Activated CD4-positive, CD25-positive, alpha-beta regulatory T cell treated with anti-CD3 and anti-CD28 coated beads, Interleukin-2, amount 50 U/mL, for 24 hours (primary cell): ENCODE data around the gene HTR2A.

Experiments
- ATAC-seq, 2 donors: fragments of 150-1000 bp; cut with Tn5 transposase; one replicate each; pipeline ENCODE4 v1.10.0; 2021; ENCODE audit warnings: mild to moderate bottlenecking in 1 of 2, moderate library complexity in 1 of 2

The HTR2A gene

DNA sequence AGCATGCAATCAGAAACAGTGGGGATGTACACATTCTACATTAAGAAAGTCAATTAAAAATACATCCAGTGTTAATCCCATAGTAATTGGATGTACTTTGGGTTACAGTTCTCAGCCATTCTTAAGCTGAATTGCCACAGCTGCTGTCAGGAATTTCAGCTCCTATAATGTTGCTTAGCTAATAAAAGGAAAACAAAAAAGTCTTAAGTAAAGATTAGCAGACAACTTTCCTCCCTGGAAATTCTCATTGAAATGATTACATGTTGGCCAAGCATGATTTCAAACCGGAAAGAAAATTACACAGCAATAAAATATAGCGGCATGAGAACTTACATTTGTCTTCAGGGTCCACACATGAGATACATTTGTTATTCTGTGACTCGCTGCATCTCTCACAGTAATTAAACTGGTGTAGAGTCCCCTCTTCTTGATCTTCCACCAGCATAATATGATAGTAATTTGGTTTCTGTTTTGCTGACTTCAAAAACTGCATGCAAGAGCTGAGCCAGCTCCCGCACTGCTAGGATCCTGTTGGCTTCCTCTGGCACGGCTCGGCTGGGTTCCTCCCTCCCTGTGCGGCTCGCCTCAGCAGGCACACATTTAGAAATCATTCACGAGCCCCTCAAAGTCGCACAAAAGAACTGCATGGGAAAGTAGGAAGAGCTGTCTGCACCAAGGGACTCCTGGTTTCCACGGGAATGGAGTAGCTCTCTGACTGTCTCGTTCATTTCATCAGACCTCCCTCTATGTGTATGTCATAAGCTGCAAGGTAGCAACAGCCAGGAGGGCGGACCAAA is at the start of gene HTR2A:
Gene HTR2A, minus strand, starts transcription at position 713 of the 797 bp plus-strand sequence. CDS start 1,147 bp downstream, outside the sequence.
- peak in 1 of 2 donors; percentile 7 for ATAC-seq

DNA sequence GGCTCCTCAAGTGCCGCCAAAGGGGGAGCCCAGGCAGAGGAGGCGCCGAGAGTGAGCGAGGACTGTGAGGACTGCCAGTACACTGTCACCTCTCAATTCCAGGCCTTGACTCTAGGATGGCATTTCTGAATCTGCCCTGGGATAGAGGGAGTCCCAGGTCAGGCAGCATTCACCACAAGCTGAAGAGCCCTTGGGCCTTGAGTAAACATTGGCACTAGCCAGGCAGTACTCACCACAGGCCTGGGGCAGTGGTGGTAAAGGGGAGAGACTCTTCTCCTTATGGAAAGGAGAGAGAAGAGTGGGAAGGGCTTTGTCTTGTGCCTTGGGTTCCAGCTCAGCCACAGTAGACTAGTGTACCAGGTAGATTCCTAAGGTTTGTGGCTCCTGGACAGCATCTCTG is 39.7 kb upstream of the HTR2A start:
- no peak for ATAC-seq

DNA sequence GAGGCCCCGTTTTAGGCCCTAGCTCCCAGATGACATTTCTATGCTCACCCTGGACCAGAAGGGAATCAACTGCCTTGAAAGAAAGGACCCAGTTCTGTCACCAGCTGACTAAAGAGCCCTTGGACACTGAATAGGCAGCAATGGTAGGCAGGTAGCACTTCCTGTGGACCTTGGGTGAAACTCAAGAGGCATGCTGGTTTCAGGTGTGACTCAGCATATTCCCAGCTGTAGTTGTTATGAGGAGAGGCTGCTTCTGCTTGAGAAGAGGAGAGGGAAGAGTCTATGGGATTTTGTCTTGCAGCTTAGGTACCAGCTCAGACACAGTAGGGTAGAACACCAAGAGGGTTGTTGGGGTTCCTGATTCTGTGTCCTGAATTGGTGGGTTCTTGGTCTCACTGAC is 37.9 kb upstream of the HTR2A start:
- no peak for ATAC-seq

DNA sequence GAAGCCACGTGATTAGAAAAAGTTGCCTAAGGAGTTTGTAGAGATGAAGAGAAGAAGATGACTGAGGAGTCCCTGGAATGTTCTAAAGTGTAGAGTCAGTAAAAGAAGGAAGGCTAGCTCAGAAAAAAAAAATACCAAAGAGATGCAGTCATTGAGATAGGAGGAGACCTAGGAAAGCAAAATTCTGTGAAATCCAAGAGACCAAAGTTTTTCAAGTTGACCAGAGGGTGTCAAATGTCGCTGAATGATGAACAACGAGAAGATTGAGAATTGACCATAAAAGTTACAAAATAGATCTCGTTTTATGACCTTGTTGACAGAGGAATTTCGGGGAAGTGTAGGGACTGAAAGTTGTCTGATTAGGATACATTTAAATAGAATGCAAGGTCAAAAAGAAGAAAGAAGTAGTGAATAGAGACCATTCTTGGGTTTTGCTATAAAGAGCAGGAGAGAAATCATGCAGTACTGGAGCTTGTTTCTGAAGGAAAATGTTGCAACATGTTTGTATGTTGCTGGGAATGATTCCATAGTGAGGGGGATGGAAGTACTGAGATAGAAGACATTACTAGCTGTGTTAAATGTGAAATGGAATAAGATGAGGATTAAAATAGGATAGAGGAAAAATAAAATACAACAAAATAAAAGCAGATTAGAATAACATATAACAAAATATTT is 30.2 kb upstream of the HTR2A start:
- ATAC-seq = no peak

DNA sequence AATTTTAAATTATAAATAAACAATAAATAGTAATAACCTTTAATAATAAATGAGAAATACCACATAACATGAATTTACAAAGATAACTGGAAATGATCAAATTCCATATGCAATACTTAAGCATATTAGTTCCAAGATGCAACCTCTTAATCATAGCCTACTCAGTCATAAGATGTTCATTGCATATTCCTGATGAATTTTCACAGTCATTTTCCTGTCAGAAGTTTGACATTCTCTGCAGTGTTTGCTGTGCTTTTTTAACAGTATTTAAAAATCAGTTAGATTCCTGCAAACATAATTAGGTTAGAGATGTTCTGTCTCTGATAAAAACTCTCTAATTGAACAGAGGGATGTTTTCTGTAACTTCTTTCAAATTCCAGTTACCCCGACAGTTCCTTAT is 28.6 kb upstream of the HTR2A start:
- no peak for ATAC-seq

- ATAC-seq = no peak
These were observed 17.5 kb upstream of the HTR2A start for GRCh38 chr13:46914341-46914740.

- no peak for ATAC-seq
These were observed 16.9 kb upstream of the HTR2A start for GRCh38 chr13:46913757-46914156.

GRCh38 chr13:46909042-46909441 is 12.2 kb upstream of the HTR2A start:
- no peak for ATAC-seq

DNA sequence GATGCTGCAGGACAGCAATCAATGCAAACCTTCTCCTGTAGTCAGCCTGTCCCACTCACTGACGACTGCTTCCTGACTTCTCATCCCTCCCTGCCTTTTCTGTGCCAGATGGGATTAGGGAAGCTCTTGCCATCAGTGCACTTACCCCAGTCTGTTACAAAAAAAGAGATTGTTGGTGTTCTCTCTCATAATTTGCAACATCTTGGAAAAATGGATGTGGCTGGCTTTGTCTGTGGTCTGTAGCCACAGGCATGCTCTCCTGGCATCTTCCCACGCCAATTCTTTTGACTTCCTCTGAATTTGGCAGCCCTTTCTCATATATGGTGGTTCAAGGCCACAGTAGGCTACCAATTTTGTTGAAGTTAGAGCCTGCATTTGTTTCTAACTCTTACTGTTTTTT is 11.6 kb upstream of the HTR2A start:
- ATAC-seq = no peak

DNA sequence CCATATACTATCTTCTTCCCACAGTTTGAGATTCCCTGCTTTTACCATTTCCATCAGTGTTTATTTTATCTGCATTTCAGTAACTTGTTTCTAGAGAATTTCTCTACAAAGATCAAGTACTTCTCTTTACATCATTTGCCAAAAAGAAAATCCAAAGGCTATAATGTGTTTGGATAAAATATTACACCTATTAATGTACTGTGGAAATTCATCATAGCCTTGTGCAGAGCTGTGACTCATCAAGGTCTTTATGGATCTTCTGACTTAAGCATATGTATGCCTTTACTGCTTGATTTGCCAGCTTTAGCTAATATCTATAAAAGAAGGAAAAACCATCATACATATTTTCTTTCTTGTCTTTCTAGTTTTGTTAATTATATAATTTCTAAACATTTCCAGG is 9.6 kb upstream of the HTR2A start:
- no peak for ATAC-seq

- no peak for ATAC-seq
These were observed 8.4 kb upstream of the HTR2A start for GRCh38 chr13:46905249-46905648.

DNA sequence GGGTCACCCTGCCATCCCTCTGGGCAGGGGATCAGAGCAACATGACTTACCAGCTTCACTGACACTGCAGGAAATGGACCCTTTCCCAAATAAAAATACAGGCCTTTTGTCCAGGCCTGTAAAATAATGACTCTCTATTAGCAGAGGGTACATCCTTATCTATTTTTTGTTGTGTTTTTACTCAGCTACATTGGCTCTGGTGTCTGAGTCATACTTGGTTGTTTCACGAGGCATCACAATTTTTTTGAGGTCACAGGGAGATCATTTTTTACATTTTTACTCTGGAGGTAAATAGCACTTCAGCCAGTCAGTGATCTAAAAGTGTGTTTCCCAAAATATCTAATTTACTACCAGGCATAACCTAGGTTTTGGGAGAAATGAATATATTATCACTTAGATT is 6.9 kb upstream of the HTR2A start:
- no peak for ATAC-seq

DNA sequence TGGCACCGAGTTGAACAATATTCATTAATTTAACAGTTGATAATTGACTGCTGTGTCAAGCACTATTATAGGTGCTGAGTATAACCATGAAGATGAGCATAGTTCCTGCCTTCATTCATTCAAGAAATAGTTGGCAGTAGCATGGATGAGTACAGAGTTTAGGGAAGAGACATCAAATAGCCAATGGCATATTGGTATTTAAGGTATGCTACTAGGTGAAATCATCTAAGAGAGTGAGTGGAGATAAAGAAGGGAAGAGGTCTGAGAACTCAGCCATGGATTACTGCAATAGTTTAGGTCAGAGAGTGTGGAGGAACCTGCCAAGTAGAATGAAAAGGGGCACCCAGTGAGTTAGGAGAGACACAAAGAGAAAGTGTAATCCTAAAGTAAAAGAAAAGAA is 4.9 kb upstream of the HTR2A start:
- no peak for ATAC-seq

GRCh38 chr13:46899801-46900200 is 2.9 kb upstream of the HTR2A start:
- no peak for ATAC-seq

DNA sequence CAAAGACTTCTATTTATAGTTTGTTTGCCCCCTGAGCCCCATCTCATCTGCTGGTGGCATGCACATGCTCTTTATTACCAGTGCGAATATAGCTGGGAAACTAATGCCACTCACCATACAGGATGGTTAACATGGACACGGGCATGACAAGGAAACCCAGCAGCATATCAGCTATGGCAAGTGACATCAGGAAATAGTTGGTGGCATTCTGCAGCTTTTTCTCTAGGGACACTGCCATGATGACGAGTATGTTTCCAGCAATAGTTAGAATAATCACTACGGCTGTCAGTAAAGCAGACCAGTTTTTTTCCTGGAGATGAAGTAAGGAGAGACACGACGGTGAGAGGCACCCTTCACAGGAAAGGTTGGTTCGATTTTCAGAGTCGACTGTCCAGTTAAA is 1.5 kb downstream of the HTR2A start:
- ATAC-seq = no peak

DNA sequence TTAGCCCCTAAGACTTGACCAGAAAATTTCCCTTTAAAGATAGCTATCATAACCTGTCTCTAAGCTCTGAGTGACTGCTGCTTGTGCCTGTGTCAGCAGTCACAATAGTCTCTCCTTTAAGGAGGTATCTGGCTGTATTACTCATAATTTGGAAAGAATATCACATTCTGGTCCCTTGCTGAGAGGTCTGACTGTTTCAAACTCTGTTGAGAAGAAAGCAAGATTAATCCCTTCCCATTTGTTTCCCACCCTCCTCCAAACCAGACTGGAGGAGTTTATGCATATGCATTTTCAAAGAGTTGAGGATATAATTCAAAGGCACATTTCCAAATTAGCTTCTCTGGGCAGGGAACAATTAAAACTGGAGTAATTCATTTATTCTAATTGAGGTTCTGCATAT is 2.3 kb downstream of the HTR2A start:
- ATAC-seq = peak in 1 of 2 donors; percentile 24

DNA sequence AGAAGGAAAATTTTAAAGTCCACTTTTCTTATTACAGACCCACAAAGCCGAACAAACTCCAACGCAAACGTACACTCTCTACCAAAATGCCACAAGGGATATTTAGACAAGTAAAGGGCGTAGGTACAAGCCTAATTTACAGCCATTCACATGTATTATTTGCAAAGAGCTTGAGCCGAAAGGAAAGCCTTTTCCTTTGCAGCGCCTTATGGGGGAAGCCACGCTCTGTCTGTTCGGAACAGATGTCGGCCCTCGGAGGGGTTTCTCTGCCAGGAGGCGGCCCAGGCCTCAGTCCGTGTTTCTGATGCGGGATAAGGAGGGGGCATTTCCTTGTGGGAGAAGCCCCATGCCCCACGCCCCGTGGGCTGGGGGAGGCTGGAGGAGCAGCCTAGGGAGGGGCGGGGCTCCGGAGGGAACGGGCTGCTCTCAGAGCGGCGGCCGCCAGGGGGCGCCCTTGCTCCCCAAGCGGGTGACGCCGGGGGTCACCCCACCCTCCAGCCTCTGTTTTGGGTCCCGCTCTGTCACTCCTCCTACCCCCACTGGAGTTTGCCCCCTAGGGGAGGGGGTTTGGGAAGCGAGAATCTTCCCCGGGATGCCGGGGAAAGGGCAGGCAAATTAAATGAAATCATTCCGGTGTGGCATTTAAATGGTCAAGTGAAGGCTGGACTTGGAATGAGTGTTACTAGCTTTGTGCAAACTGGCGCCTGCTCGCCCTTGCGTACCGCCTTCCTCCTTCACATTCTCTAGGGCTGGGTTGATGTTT is 2.9 kb downstream of the HTR2A start:
- ATAC-seq = peak; percentile 70

DNA sequence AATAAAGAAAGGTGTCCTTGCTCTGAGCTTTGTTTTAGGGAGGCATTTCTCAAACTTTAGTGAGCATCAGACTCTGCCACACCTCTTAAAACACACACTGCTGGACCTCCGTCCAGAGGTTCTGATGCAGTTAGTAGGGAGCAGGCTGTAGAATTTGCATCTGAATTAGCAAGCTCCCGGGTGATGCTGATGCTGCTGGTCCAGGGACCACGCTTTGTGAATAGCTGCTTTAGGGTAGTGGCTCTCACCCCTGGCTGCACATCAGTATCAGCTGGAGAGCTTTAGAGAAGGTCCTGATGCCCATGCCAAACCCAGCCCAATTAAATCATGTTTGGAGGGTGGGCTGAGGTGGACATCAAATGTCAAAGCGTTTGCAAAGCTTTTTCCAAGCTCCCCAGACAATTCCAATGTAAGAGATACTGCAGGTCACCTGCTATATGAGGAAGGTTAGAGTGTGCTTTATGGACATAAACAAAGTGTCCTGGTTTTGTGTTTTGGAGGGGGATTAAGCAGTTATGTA is 3.6 kb downstream of the HTR2A start:
- ATAC-seq = no peak

DNA sequence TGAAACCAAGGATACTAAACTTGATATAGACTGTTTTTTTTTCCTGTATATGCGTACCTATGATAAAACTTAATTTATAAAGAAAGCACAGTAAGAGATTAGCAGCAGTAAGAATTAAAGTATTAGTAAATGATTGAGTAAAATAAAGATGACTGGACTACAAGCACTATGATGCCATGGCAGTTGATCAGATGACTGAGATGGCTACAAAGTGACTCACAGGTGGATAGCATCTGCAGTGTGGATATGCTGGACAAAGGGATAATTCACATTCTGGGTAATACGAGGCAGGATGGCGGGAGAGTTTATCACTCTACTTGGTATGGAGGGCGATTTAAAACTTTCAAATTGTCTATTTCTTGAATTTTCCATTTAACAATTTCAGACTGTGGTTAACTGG is 11.8 kb downstream of the HTR2A start:
- ATAC-seq = no peak

DNA sequence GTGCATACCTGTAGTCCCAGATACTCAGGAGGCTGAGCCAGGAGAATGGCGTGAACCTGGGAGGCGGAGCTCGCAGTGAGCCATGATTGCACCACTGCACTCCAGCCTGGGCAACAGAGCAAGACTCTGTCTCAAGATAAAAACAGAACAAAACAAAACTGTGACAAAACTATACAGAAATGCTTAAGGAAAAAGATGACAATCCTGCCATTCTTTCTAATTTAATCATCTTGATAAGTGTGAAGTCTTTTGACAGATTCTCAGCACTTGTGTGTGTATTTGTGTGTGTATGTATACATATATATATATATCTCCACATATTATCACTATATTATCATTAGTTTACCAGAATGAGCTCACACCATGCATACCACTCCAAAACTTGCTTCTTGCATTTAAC is 12.3 kb downstream of the HTR2A start:
- no peak for ATAC-seq

GRCh38 chr13:46881621-46882020 is 15.2 kb downstream of the HTR2A start:
- ATAC-seq = no peak

GRCh38 chr13:46874006-46874405 is 22.8 kb downstream of the HTR2A start:
- ATAC-seq = no peak

DNA sequence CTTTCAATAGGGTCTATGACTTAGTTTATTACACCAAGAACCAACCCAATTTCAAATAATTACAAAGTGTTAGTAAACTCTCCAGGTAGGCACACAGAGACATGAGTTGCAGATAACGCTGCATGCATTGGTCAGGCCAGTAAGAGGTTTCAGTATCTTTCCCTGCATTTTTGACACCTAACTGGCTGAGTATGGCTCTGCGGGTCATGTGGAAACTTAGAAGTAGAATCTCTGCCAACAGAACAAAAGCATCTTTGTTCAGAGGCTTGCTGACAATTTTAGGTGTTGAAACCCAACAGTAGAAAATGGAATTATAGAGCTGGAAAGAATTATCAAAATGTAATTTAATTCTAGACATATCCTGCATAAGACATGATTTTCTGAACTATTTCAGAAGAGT is 25.3 kb downstream of the HTR2A start:
- no peak for ATAC-seq

DNA sequence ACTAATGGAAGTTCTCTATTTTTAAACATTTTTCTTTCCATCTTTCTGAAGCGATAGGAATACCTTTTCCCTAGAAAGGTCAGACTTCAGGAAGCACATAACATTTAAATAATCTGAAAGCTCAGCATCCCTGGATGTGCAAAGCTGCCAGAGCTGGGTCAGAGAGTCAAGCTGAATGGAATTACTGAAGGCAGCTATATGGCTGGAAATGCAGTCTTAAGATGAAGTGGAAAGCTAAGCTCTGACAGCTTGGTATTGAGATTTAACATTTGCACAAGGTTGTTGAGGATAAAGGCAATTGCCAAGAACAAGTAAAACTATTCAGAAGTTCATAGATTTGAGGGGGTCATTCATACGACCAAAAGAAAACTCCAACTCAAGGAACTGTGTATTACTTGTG is 28.8 kb downstream of the HTR2A start:
- no peak for ATAC-seq
